ENCODE measurements around the gene PRND. TPM values are rescaled to one million over a fixed set of nuclear protein-coding genes. Genes with fewer than 3 reads are reported as not detected.

PRND gene
- total RNA-seq, 1 donor, result not detected

DNA sequence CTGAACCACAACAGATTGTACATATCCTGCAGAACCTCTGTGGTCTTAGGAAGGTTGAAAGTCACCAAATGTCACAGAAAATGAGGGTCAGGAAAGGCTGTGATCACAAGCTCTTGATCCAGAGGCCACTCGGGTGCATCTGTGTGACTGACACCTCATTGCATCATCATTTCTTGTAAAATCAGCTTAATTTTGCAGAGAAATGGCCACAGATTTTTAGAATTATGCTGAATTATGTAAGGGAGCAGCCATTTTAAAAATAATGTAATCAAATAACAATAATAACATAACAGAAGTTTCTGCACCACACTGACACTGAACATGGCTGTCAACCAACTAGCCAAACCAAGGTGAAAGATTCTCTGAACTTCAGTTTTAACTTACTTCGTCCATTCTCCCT lies 32.5 kb upstream of the PRND start:
- H3K27me3 ChIP-seq (ENCODE audit: insufficient read depth, low read length), result no peaks in the 10 kb centered on the region
- H4K20me1 ChIP-seq (ENCODE audit: insufficient read depth, low read length), result peaks cover 42% of the 10 kb centered on the region
- no peak overlapping the region for H3K4me2 ChIP-seq (ENCODE audit: insufficient read depth, low read length)
- peak overlapping the region; percentile 35 for H2AFZ ChIP-seq (ENCODE audit: low read length)
- H3K9me3 ChIP-seq (ENCODE audit: low read depth, low read length), result no peaks in the 10 kb centered on the region
- H3K36me3 ChIP-seq (ENCODE audit: insufficient read depth, low read length), result peaks cover 10% of the 10 kb centered on the region
- peaks cover 30% of the 10 kb centered on the region for H3K4me1 ChIP-seq (ENCODE audit: insufficient read depth, low read length)
- no peak overlapping the region for H3K4me3 ChIP-seq (ENCODE audit: insufficient read depth, low read length)
- no peak for TF ChIP-seq CTCF (IDR thresholded peaks at IDR 0.05; ENCODE audit: extremely low read depth, low read depth, low read length)
- no peak overlapping the region for H3K27ac ChIP-seq (ENCODE audit: low read depth, low read length)
- peaks cover 87% of the 10 kb centered on the region for H3K79me2 ChIP-seq (ENCODE audit: insufficient read depth, low read length)
- no peak for DNase-seq (ENCODE audit: insufficient read length, low spot score, missing footprints)

GRCh38 chr20:4691753-4692152 lies 30.0 kb upstream of the PRND start:
- Histone ChIP-seq H3K27ac (ENCODE audit: low read depth, low read length) (no peak overlapping the region), H3K4me2 (ENCODE audit: insufficient read depth, low read length) (no peak overlapping the region), H3K79me2 (ENCODE audit: insufficient read depth, low read length) (peaks cover 99% of the 10 kb centered on the region), H3K4me3 (ENCODE audit: insufficient read depth, low read length) (no peak overlapping the region), H2AFZ (ENCODE audit: low read length) (no peak overlapping the region), H4K20me1 (ENCODE audit: insufficient read depth, low read length) (peaks cover 60% of the 10 kb centered on the region), H3K9me3 (ENCODE audit: low read depth, low read length) (no peaks in the 10 kb centered on the region), H3K4me1 (ENCODE audit: insufficient read depth, low read length) (peaks cover 17% of the 10 kb centered on the region), H3K36me3 (ENCODE audit: insufficient read depth, low read length) (peaks cover 10% of the 10 kb centered on the region), H3K27me3 (ENCODE audit: insufficient read depth, low read length) (no peaks in the 10 kb centered on the region)
- no peak for TF ChIP-seq CTCF (IDR thresholded peaks at IDR 0.05; ENCODE audit: extremely low read depth, low read depth, low read length)
- no peak for DNase-seq (ENCODE audit: insufficient read length, low spot score, missing footprints)

DNA sequence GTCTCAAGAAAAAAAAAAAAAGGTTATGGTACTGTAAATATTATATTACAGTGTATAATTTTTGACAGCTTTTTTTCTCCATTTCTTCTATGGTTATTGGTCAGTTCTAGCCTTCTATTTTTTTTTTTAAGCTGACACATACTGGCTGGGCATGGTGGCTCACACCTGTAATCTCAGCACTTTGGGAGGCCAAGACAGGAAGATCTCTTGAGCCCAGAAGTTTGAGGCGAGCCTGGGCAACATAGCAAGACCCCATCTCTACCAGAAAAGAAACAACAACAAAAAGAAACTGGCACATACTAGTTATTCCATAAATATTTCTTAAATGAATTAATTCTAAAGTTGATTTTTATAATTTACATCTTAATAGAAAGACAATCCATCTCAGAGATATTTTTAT lies 27.6 kb upstream of the PRND start:
- DNase-seq (ENCODE audit: insufficient read length, low spot score, missing footprints), result no peak
- Histone ChIP-seq H3K36me3 (ENCODE audit: insufficient read depth, low read length) (peaks cover 15% of the 10 kb centered on the region), H4K20me1 (ENCODE audit: insufficient read depth, low read length) (peaks cover 64% of the 10 kb centered on the region), H3K9me3 (ENCODE audit: low read depth, low read length) (no peaks in the 10 kb centered on the region), H2AFZ (ENCODE audit: low read length) (no peak overlapping the region), H3K4me3 (ENCODE audit: insufficient read depth, low read length) (no peak overlapping the region), H3K4me2 (ENCODE audit: insufficient read depth, low read length) (no peak overlapping the region), H3K27ac (ENCODE audit: low read depth, low read length) (no peak overlapping the region), H3K79me2 (ENCODE audit: insufficient read depth, low read length) (peaks cover 97% of the 10 kb centered on the region), H3K27me3 (ENCODE audit: insufficient read depth, low read length) (no peaks in the 10 kb centered on the region), H3K4me1 (ENCODE audit: insufficient read depth, low read length) (peaks cover 4% of the 10 kb centered on the region)
- no peak for TF ChIP-seq CTCF (IDR thresholded peaks at IDR 0.05; ENCODE audit: extremely low read depth, low read depth, low read length)

- peaks cover 48% of the 10 kb centered on the region for H4K20me1 ChIP-seq (ENCODE audit: insufficient read depth, low read length)
Measured at GRCh38 chr20:4697189-4697830, 24.4 kb upstream of the PRND start.

More at GRCh38 chr20:4697189-4697830, 24.4 kb upstream of the PRND start:
- H3K27ac ChIP-seq (ENCODE audit: low read depth, low read length), result no peak overlapping the region
- no peak overlapping the region for H2AFZ ChIP-seq (ENCODE audit: low read length)
- no peak for TF ChIP-seq CTCF (IDR thresholded peaks at IDR 0.05; ENCODE audit: extremely low read depth, low read depth, low read length)
- peaks cover 70% of the 10 kb centered on the region for H3K79me2 ChIP-seq (ENCODE audit: insufficient read depth, low read length)
- H3K4me1 ChIP-seq (ENCODE audit: insufficient read depth, low read length), result no peaks in the 10 kb centered on the region
- H3K4me2 ChIP-seq (ENCODE audit: insufficient read depth, low read length), result no peak overlapping the region
- H3K36me3 ChIP-seq (ENCODE audit: insufficient read depth, low read length), result peaks cover 28% of the 10 kb centered on the region
- no peak overlapping the region for H3K4me3 ChIP-seq (ENCODE audit: insufficient read depth, low read length)
- H3K27me3 ChIP-seq (ENCODE audit: insufficient read depth, low read length), result no peaks in the 10 kb centered on the region
- DNase-seq (ENCODE audit: insufficient read length, low spot score, missing footprints), result no peak
- no peaks in the 10 kb centered on the region for H3K9me3 ChIP-seq (ENCODE audit: low read depth, low read length)

Measured in osteoblast (primary cell).